A549 (cell line): Measurements from ENCODE around the gene CCDC40. TPM values are rescaled to one million over a fixed set of nuclear protein-coding genes. Genes with fewer than 3 reads are reported as not detected.
A peak's percentile ranks its signal among the peaks of the same experiment; 100 is the strongest.

Experiments
- ATAC-seq, 2 experiments: fragments of 200-7000 bp in 1 of 2; fragments of >200 bp in 1 of 2; cut with Nextera tagmentation in 1 of 2; cut with Tn5 transposase in 1 of 2; 3 replicates each; pipeline versions ENCODE4 v1.8.0 to v1.9.1; 2018 to 2020; ENCODE audit warnings: mild to moderate bottlenecking in 1 of 2, moderate library complexity in 1 of 2
- CTCF ChIA-PET: fragments of 300-600 bp; sonication (Branson Sonifier 250); formaldehyde crosslinking; extraction: SDS; loops from one replicate; lab custom pipeline; 2021; ENCODE audit warnings: antibody characterized with exemption, inconsistent platforms; lab: Yijun Ruan, JAX
- POLR2A ChIA-PET: fragments of 350-600 bp; formaldehyde crosslinking; extraction: SDS; loops from one replicate; lab custom pipeline; 2021; ENCODE audit warnings: antibody characterized with exemption, inconsistent platforms; lab: Yijun Ruan, JAX
- DNase-seq, 2 experiments: peaks; one replicate each; pipeline versions ENCODE4 v3.0.0 to v3.0.0-alpha.2; 2011 to 2016; ENCODE audit warnings: low read depth in 1 of 2, low spot score in 1 of 2
- FAIRE-seq: peaks from 2 replicates; lab custom pipeline; 2011; peaks lifted over from hg19 to GRCh38; lab: Jason Lieb, UNC
- H3K27ac ChIP-seq, 2 experiments: fragments of >200 bp; sonication (Bioruptor Twin); formaldehyde crosslinking; 3 replicates each; pipeline ENCODE4 v1.5.1; 2016 to 2017
- H3K4me1 ChIP-seq: fragments of >200 bp; sonication (Bioruptor Twin); formaldehyde crosslinking; 3 replicates; pipeline ENCODE4 v1.6.1; 2016
- H3K4me2 ChIP-seq: fragments of >200 bp; sonication (Bioruptor Twin); formaldehyde crosslinking; 3 replicates; pipeline ENCODE4 v1.6.1; 2016
- H3K4me3 ChIP-seq: fragments of >200 bp; sonication (Bioruptor Twin); formaldehyde crosslinking; 3 replicates; pipeline ENCODE4 v1.5.1; 2016
- H3K9me3 ChIP-seq: fragments of >200 bp; sonication (Bioruptor Twin); formaldehyde crosslinking; 3 replicates; pipeline ENCODE4 v1.6.1; 2016
- BCL3 ChIP-seq: fragments of >200 bp; sonication (Bioruptor Twin); formaldehyde crosslinking; IDR thresholded peaks from 3 replicates; pipeline ENCODE4 v1.6.1; 2016
- CBX8 ChIP-seq: fragments of 200-600 bp; sonication (generic); IDR thresholded peaks from 2 replicates; pipeline ENCODE4 v1.6.1; 2016
- CEBPB ChIP-seq, 2 experiments: fragments of >200 bp in 1 of 2; sonication (Bioruptor Twin) in 1 of 2; formaldehyde crosslinking in 1 of 2; IDR thresholded peaks; 2 replicates each; pipeline ENCODE4 v1.6.1; 2012 to 2016
- CTCF ChIP-seq: fragments of >200 bp; sonication (Bioruptor Twin); formaldehyde crosslinking; IDR thresholded peaks from 3 replicates; pipeline ENCODE4 v1.5.1; 2016
- EP300 ChIP-seq, 2 experiments: fragments of >200 bp; sonication (Bioruptor Twin); formaldehyde crosslinking; IDR thresholded peaks; 2 replicates in 1 of 2; 3 replicates in 1 of 2; pipeline ENCODE4 v1.6.1; 2016 to 2017
- ESRRA ChIP-seq: fragments of 150-350 bp; IDR thresholded peaks from 2 replicates; pipeline ENCODE4 v1.6.1; 2014; ENCODE audit warnings: mild to moderate bottlenecking, low read length, borderline replicate concordance
- FOSL2 ChIP-seq, 2 experiments: fragments of 450-650 bp in 1 of 2; fragments of >200 bp in 1 of 2; sonication (Bioruptor Twin) in 1 of 2; formaldehyde crosslinking; IDR thresholded peaks; 2 replicates each; pipeline versions ENCODE4 v1.5.0 to v1.6.1; 2016 to 2020; ENCODE audit warnings: mild to moderate bottlenecking in 1 of 2, moderate library complexity in 1 of 2
- FOXS1 ChIP-seq: fragments of 250-450 bp; sonication (Bioruptor Pico); IDR thresholded peaks from 2 replicates; pipeline ENCODE4 v1.5.0; 2020; ENCODE audit warnings: mild to moderate bottlenecking, moderate library complexity
- HMGXB4 ChIP-seq: fragments of 250-450 bp; sonication (Bioruptor Pico); IDR thresholded peaks from 2 replicates; pipeline ENCODE4 v1.5.0; 2021; ENCODE audit warnings: mild to moderate bottlenecking, moderate library complexity, borderline replicate concordance
- HOXA7 ChIP-seq: fragments of 250-450 bp; sonication (Bioruptor Pico); IDR thresholded peaks from 2 replicates; pipeline ENCODE4 v1.5.0; 2020; ENCODE audit warnings: mild to moderate bottlenecking, moderate library complexity
- HOXB5 ChIP-seq: fragments of 250-450 bp; sonication (Bioruptor Pico); IDR thresholded peaks from 2 replicates; pipeline ENCODE4 v1.5.0; 2020; ENCODE audit warnings: mild to moderate bottlenecking, moderate library complexity
- KDM5A ChIP-seq: fragments of 200-600 bp; sonication (generic); IDR thresholded peaks from 2 replicates; pipeline ENCODE4 v1.6.1; 2016; ENCODE audit warnings: antibody characterized with exemption, mild to moderate bottlenecking
- MAZ ChIP-seq: fragments of 150-350 bp; IDR thresholded peaks from 2 replicates; pipeline ENCODE4 v1.6.1; 2014; ENCODE audit warnings: antibody characterized with exemption, low read depth, low read length, borderline replicate concordance
- MYC ChIP-seq: IDR thresholded peaks from 2 replicates; pipeline ENCODE4 v1.6.1; 2012; ENCODE audit warnings: mild to moderate bottlenecking, inconsistent platforms, low read length, improper control_type of control experiment, borderline replicate concordance
- NPAS2 ChIP-seq: fragments of 250-450 bp; sonication (Bioruptor Pico); IDR thresholded peaks from 2 replicates; pipeline ENCODE4 v1.8.0; 2022; ENCODE audit warnings: mild to moderate bottlenecking, moderate library complexity, borderline replicate concordance
- PHF8 ChIP-seq: fragments of 200-600 bp; sonication (generic); IDR thresholded peaks from 2 replicates; pipeline ENCODE4 v1.6.1; 2016; ENCODE audit warnings: low read depth, mild to moderate bottlenecking, antibody characterized with exemption, moderate library complexity, borderline replicate concordance
- RCOR1 ChIP-seq: fragments of 150-350 bp; IDR thresholded peaks from 2 replicates; pipeline ENCODE4 v1.6.1; 2014; ENCODE audit warnings: antibody characterized with exemption, low read length, low read depth
- SMC3 ChIP-seq: fragments of >200 bp; sonication (Bioruptor Twin); formaldehyde crosslinking; IDR thresholded peaks from 3 replicates; pipeline ENCODE4 v1.6.1; 2018; ENCODE audit warnings: inconsistent platforms
- TFCP2L1 ChIP-seq: fragments of 250-450 bp; sonication (Bioruptor Pico); IDR thresholded peaks from 2 replicates; pipeline ENCODE4 v1.5.0; 2021; ENCODE audit warnings: mild to moderate bottlenecking
- TP53 ChIP-seq: fragments of 250-450 bp; sonication (Bioruptor Pico); IDR thresholded peaks from 2 replicates; pipeline ENCODE4 v1.5.0; 2021; ENCODE audit warnings: mild to moderate bottlenecking, moderate library complexity
- ZSCAN20 ChIP-seq: fragments of 250-450 bp; sonication (Bioruptor Pico); IDR thresholded peaks from 2 replicates; pipeline ENCODE4 v1.8.0; 2022; ENCODE audit warnings: mild to moderate bottlenecking, moderate library complexity
- WGBS: methylation state at CpG from one replicate; pipeline ENCODE4 v1.1.6; 2017; ENCODE audit errors: missing lambda C conversion rate; 5-methylcytosine and 5-hydroxymethylcytosine counted together
- polyA plus RNA-seq, 4 experiments: library from polyadenylated mRNA; depleted of rRNA in 3 of 4; stranded (reverse); fragments of >200 nt; fragmentation: RNase III in 1 of 4; extraction: RNeasy Plus Mini Kit Qiagen cat#74134 plus additional on column Dnase treatment in 1 of 4; gene quantifications; 2 replicates in 3 of 4; 3 replicates in 1 of 4; pipeline ENCODE4 v1.2.3, GENCODE V29; 2011 to 2017

Gene CCDC40
- polyA plus RNA-seq, 2 of the 4 experiments (the other 2 are of a cell fraction) = 5.9 to 11.3 TPM

GRCh38 chr17:80035937-80036714, at the start of gene CCDC40 (continued):
- no peak for TF ChIP-seq CTCF
- TF ChIP-seq TP53 (CRISPR knock-in tag) = no peak; the same call in 1 of the 2 replicates
- TF ChIP-seq FOXS1 (CRISPR knock-in tag) = no peak
- no peak for TF ChIP-seq FOSL2 (IDR thresholded peaks at IDR 0.05)
- peak; percentile 5; the same call in 1 of the 2 replicates for TF ChIP-seq FOSL2 (CRISPR knock-in tag; IDR thresholded peaks at IDR 0.05)
- no peak for TF ChIP-seq RCOR1
- no peak for TF ChIP-seq CEBPB (IDR thresholded peaks at IDR 0.05)
- TF ChIP-seq BCL3 = peak; percentile 37; the same call in 1 of the 3 replicates
- 0 out of 2 replicates have a peak, but pooled peaks have one; percentile 17 for TF ChIP-seq HOXB5 (CRISPR knock-in tag)
- no peak; the same call in 2 of the 3 replicates for TF ChIP-seq SMC3
- TF ChIP-seq TFCP2L1 (CRISPR knock-in tag) = peak; percentile 52; the same call in 1 of the 2 replicates
- no peak for TF ChIP-seq ZSCAN20 (CRISPR knock-in tag)
- TF ChIP-seq PHF8 = peak; percentile 90
- TF ChIP-seq HMGXB4 (CRISPR knock-in tag) = no peak
- peak; percentile 88; the same call in 1 of the 2 replicates for TF ChIP-seq MYC
- no peak for TF ChIP-seq KDM5A
- no peak for TF ChIP-seq CBX8
- TF ChIP-seq NPAS2 = no peak
- TF ChIP-seq HOXA7 (CRISPR knock-in tag) = peak; percentile 35; the same call in 1 of the 2 replicates
- no peak for TF ChIP-seq EP300 (IDR thresholded peaks at IDR 0.05)
- peak; percentile 82; the same call in 1 of the 2 replicates for TF ChIP-seq MAZ
- no peak for TF ChIP-seq ESRRA

- WGBS = 72% methylated on average over 18 of the region's 18 CpGs
- no peak for TF ChIP-seq HOXA7 (CRISPR knock-in tag)
- TF ChIP-seq FOSL2 (IDR thresholded peaks at IDR 0.05) = 0 out of 2 replicates have a peak, but pooled peaks have one; percentile 12
- peak; percentile 85 for TF ChIP-seq FOSL2 (CRISPR knock-in tag; IDR thresholded peaks at IDR 0.05)
- FAIRE-seq = no peak
- CTCF ChIA-PET = interaction anchor here (0.6 to 6.4 kb wide), 15 partner anchors 12 to 248 kb away, joined by 3 to 42 read pairs (median 5); partner anchors contain the start of genes CBX4 and CBX8
- POLR2A ChIA-PET = interaction anchor here (0.7 to 1.1 kb wide), 3 partner anchors 143 to 148 kb away, joined by 3 to 11 read pairs (median 6); partner anchors contain the start of gene CBX4
- Histone ChIP-seq H3K4me3 (peak overlapping the region; percentile 20; the same call in 1 of the 3 replicates), H3K4me1 (peaks cover 67% of the 10 kb centered on the region), H3K9me3 (no peaks in the 10 kb centered on the region), H3K27ac (peak overlapping the region; percentile 72 to 89), H3K4me2 (peak overlapping the region; percentile 83)
- no peak for DNase-seq
- ATAC-seq = no peak
Observed at GRCh38 chr17:79987187-79987934, 49.1 kb upstream of the CCDC40 start.
